ENCODE results near the gene ZNF507.
A peak's percentile ranks its signal among the peaks of the same experiment; 100 is the strongest.
"Not testable (repeated sequence)": the region's sequence is repeated elsewhere in the genome, so short reads cannot be mapped to it uniquely, and the experiment has no call there.

The ZNF507 gene

DNA sequence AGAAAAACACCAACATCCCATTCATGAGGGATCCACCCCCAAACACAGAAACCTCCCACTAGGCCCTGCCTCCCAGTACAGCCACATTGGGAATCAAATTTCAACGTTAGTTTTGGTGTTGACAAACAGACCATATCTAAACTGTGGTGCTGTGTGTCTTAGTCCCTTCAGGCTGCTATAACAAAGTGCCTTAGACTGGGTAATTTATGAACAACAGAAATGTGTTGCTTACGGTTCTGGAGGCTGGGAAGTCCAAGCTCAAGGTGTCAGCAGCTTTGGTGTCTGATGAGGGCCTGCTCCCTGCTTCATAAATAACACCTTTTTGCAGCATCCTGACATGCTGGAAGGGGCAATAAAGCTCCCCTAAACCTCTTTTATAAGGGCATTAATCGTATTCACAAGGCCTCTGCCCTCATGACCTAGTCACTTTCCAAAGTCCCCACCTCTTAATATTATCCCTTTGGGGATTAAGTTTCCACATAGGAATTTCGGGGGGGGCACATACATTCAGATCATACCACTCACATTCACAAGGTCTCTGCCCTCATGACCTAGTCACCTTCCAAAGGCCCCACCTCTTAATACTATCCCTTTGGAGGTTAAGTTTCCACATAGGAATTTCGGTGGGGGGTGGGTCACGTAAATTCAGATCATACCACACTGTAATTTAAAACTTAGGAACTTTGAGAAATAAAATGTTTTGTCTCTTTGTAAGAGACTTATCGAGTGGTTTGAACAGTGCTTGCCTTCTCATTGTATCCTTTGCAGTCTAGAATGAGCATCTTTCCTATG, 27.5 kb downstream of the ZNF507 start:
- DNase-seq, result no peak

DNA sequence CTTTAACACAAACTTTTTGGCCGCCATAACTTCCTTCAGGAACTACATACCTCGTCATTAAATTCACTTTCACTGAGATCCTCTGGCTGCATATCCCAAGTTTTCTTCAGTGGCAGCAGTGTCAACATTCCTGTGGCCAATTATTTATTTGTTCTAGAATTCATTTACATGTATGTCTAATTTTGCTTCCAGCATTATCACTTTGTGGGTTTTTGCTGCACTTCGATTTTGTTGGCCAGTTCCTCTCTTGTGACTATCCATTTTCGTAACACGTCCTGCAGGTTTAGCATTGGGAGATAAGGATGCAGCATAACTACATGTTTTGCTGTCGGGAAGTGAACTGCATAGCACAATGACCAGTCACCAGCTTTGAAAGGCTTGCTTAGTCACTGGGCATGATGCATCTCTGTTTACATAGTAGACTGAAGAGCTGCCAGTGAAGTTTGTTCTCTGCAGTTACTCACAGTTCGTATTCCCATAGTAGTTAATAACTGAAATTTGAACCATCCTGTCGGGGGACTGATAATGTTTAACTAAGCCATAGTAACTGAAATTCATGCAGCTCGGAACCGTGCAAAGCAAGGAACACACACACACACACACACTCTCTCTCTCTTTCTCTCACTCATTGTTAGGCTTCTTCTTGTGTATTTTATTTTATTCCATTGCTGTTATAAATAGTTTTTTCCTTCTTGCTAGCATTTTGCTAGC, 28.3 kb downstream of the ZNF507 start:
- no peak for DNase-seq

DNA sequence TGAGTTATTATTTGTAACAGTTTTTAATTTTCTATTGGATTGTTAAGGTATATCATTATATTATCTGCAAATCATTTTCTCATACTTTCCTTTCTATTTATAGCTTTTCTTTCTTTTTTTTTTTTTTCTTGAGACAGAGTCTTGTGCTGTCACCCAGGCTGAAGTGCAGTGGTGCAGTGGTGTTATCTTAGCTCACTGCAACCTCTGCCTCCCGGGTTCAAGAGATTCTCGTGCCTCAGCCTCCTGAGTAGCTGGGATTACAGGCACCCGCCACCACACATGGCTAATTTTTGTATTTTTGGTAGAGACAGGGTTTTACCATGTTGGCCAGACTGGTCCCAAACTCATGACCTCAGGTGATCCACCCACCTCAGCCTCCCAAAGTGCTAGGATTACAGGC, 29.0 kb downstream of the ZNF507 start:
- DNase-seq, result not testable (repeated sequence)

DNA sequence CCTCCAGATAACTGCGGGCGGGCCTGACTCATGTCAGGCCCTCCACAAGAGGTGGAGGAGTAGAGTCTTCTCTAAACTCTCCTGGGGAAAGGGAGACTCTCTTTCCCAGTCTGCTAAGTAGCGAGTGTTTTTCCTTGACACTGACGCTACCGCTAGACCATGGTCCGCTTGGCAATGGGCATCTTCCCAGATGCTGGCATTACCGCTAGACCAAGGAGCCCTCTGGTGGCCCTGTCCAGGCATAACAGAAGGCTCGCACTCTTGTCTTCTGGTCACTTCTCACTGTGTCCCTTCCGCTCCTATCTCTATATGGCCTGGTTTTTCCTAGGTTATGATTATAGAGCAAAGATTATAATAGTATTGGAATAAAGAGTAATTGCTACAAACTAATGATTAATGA, 31.7 kb downstream of the ZNF507 start:
- DNase-seq, result not testable (repeated sequence)

DNA sequence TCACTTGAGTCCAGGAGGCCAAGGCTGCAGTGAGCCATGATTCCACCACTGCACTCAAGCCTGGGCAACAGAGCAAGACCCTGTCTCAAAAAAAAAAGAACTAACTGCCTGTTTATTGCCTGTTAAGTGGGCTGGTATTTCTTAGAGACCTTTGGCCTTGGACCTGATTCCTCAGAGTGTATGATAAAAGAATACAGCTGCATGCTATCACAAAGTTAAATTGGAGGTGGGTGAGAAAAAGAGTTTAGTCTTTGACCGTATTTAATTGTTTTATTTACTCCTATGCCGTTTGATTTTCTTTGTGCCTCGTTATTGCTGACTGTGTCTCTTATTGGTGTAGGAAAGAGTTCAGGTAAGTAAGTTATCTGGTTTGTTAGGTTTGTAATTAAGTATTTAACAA, 34.9 kb downstream of the ZNF507 start:
- DNase-seq, result no peak

DNA sequence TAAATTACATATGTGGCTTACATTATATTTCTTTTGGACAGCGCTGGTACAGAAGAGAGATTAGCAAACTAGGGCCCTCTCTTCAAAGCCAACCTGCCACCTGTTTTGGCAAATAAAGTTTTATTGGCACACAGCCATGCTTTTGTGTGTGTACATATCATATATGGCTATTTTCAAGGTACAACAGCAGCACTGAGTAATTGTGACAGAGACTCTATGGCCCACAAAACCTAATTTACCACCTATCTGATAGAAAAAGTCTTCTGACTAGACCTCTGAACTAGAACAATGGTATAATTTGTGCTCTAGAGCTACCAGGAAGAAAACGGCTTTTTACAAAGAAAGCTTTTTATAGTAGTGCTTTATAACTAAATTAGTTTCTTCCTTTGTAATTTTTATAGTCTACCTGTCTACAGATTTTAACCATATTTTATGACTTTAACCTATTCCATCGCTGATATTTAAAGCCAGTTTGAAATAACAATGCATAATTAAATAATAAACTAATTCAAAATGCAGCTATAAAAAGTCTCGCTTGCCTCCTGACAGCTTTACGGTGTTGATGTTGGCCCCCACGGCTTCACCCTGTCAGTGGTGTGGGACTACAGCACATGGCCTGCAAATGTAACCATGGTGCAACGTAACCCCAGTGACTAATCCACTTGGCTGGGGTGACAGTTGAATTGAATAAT, 42.4 kb downstream of the ZNF507 start:
- no peak for DNase-seq

DNA sequence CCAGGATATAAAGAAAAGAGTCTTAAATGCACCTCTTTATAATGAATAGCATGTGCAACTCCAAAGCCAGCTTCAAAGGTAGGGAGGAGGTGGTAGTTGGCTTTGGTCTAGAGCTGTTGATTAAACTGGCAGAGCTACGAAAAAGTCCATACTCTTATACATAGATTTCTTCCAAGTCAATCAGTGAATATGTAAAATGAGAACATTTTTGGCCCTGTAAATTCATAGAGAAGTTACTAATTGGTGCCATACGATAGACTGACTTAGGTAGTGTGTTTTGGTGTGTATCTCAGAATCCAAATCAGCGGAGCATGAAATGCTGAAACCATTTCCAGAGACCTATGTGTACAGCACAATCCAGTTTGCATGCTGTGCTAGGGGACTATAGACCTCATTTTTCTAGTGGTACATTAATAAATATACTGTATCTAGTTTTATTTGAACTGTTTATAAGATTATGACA, 43.0 kb downstream of the ZNF507 start:
- no peak for DNase-seq

DNA sequence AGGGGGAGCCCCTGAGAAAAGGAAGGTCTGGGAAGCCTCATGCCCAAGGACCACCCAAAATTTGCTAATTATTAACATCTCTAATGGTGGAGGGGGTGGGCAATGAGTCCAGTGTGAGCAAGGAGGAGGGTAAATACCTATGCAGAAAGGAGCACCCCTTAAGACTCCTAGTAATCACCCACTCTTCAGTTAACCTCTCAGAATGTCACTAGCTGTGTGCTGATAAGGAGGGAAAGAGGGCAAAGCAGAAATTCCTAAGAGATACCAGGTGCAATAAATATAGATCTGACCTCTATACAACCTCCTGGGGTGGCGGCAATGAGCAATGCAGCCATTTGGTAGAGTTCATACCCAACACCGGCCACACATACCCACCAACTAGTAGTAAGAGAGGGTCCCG, 47.5 kb downstream of the ZNF507 start:
- DNase-seq, result no peak

DNA sequence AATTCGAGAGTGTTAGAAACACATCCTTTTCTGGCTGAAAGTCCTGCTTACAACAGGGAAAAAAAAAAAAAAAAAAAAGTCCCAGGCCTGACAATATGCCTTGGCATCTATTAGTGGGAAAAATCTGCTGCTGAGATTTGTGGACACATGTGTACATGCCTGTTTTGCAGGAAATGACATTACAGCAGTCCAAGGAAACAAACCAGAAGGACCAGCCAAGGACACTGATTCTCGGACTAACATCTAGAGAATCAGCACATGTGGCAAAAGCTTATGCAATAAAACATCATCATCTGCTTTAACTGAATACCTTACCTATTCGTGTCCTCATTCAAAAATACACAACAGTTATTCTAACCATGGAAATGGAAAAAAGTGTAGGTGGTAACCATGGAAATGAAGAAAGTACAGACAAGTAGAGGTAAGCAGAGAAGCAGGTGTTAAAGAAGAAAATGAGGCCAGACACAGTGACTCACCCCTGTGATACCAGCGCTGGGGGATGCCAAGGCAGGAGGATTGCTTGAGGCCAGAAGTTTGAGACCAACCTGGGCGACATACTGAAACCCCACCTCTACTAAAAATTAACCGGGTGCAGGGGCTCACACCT, 50.7 kb downstream of the ZNF507 start:
- DNase-seq, result no peak

DNA sequence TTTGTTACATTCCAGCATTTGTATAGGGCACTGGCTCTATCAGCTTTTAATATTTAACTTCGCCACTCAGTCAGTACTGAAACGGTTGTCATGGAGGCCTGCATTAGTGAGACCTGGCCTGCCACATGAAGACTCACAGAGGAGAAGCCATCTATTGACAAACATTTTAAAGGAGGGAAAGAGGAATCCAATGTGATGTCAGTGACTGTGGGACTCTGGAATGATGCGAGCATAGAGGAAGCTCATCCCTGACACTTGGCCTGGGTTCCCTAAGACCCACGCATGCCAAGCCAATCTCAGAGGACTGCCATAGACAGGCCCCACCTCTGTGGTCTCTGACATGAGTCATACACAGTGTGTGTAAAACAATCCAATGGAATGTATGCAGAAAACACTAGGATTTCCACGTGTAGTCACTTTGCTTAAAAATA, 52.3 kb downstream of the ZNF507 start:
- no peak for DNase-seq

DNA sequence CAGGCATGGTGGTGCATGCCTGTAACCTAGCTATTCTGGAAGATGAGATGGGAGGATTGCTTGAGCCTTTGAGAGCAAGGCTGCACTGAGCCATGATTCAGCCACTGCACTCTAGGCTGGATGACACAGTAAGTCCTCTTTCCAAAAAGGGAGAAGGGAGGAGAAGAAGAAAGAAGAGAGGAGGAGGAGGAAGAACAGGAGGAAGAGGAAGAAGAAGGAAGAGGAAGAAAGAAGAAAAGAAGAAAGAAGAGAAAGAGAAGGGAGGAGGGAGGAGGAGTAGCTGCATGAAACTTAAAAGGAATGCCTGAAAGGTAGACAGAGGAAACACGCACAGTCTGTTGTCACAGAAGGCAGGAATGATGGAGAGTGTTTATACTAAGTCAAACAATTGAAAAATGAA, 56.6 kb downstream of the ZNF507 start:
- DNase-seq, result no peak

DNA sequence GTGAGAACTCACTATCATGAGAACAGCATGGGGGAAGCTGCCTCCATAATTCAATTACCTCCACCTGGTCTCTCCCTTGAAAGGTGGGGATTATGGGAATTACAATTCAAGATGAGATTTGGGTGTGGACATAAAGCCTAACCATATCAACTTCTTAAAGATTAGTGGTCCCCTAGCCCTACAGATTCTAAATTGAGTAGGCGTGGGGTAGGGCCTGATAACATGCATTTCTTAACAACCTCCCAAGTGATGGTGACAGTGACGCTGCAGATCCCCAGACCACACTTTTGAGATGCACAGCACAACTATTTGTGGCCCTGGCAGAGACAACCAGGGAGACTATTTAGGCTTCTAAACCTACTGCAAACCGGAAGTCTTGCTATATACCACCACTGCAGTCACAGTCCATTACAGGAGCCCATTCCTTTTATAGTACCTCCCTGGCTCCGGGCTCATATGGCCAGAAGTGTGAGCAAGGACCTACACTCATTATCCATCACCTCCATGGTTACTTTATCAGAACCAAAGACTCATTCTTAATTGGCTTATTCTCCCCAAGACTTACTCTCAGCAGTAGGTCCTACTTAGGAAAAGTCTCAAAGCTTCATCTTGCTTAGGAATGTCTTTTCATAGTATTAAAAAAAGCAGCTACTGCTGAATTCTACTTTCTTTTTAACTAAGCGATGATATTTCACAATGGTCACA, 58.0 kb downstream of the ZNF507 start:
- no peak for DNase-seq

DNA sequence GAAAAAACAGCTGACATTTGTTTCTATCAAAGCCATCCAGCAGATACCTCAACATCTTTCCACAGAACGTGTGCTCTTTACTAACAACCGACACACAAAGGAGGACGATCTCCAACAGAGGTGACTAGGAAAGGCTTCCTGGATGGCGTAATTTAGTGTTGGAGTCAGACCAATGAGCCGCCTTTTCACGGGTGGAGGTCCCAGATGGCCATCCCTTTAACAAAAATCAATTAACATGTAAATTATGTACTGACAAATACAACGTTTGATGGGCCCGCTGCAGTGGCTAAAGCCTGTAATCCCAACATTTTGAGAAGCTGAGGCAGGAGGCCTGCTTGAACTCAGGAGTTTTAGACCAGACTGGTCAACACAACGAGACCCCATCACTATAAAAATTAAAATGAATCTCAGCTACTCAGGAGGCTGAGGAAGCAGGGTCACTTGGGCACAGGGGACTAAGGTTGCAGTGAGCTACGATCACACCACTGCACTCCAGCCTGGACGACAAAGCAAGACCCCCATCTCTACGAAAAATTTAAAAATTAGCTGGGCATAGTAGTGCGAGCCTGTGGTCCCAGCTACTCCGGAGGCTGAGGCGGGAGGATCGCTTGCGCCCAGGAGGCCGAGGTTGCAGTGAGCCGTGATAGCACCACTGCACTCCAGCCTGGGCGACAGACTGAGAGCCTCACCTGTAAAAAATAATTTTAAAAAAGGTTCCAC, 59.0 kb downstream of the ZNF507 start:
- DNase-seq, result no peak

DNA sequence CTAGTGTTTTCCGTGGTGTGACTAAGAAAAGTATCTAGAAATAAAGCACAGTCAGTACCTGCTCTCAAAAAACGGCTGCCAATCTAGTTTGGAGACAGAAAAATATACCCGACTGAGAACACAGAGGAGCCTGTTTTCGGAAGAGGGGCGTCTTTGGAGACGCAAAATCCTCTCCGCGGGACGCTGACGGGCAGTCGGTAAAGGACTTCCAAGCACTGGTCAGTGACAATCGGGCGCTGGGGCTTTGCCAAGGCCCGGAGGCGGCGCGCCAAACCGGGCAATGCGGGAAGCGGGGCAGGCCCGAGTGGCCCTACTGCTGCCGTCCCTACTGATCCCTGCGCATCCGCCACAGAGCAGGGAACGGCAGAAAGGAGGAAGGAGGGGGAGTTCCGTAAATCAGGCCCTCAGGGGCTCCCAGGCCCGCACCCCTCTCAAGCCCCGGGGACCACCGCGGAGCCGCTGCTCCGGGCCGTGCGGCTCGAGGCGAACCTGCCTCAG, 59.6 kb downstream of the ZNF507 start:
- no peak for DNase-seq

DNA sequence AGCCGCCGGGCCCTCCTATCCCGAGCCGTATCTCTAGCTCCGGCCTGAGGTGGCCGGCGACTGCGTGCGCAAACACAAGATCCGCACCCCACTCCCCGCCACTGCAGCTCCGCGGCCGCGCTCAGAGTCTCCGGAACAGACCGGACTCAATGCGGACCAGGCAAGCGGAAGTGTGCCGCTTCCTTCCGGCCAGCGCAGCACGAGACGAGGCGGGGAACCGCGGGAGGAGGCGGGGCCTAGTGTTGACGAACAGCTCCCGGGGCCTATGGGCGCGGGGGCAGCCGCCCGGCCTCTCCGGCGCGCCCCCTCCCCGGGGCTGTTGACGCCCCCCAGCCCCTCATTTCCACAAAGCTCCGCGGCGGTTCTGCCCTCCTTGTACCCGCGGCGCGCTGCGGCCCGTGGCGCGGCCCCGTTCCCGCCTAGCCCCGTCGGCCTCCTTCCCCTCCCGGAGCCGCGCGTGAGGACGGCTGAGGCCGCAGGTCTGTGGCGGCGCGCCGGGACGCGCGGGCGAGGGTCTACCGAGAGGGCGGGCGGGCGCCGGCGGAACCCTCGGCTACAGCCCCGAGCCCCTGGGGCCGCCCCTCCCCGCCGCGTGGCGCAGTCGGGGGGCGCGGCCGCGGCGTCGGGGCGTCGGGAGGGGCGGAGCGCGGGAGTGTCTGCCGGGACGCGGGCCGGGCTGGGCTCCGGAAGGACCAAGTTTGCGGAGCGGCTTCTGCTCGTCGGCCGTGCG, 60.2 kb downstream of the ZNF507 start, which contains the start of gene DPY19L3:
TSS of gene DPY19L3 (plus strand) at position 340 of the 730 bp plus-strand sequence. CDS start 2,484 bp downstream, outside the sequence.
- peak; percentile 60 for DNase-seq

DNA sequence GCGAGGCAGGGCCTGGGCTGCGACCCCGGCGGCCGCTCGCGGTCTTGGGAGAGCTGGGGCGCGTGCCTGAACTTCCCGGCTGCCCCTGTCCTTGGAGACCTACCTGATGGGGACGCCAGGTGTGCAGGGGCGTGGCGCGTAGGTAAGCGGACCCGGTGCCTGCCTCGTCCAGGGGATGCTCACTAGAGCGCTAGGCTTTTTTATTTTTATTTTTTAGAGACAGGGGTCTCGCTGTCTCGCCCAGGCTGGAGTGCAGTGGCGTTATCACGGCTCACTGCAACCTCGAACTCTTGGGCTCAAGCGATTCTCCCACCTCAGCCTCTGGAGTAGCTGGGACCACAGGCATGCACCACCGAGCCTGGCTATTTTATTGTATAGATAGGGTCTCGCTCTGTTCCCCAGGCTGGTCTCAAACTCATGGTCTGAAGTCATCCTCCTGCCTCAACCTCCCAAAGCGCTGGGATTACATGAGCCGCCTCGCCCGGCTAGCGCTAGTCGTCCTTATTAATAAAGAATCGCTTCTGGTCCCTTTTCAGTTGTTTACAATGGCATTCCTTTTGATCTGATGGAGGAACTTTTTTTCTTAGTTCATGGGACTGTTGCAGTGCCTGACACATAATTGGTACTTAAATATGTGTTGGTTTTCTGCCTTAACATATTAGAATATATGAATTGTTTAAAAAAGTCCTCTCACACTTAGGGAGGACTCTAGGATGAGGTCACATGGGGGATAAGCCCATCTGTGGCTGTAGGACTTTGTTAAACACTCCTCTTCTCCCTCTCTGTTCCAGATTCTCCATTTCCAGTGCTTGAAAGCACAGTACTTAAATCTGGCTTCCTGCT, 61.0 kb downstream of the ZNF507 start:
- no peak for DNase-seq

DNA sequence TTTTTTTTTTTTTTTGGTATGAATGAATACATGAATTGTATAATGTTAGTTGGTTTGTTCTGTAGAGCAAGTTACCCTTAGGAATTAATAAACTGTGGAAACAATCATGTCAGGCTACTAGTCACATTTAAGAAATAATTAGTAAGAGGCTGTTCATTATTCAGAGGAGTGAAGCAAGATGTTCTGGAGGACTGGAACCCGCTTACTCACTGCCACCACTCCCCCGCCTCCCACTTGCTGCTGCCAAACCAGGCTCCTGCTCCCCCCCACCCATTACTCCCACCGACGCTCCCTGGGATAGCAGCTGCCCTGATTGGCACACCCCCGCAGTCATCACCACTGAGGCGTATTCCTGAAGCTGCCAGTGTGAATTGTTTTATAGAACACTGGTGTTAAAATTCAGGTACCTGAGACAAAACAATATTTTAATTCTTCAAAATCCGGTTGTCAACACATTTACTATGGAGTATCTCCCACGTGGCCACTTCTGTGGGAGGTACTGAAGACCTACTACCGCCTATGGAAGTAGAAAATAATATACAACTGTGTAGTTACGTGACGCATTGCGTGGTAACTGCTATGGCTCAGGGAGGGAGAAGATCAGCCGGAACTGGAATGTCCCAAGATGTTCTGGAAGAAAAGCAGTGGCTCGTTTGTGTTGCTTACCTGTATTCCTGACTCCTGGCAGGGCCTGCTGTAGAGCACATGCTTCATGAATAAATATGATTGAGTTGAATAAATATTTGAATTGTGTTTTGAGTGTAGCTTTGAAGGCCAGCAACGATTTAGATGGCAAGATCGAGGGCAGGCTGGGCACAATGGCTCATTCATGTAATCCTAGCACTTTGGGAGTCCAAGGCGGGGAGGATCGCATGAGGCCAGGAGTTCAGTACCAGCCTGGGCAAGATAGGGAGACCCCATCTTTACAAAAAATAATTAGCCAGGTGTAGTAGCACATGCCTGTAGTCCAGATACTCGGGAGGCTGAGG, 61.9 kb downstream of the ZNF507 start:
- no peak for DNase-seq

DNA sequence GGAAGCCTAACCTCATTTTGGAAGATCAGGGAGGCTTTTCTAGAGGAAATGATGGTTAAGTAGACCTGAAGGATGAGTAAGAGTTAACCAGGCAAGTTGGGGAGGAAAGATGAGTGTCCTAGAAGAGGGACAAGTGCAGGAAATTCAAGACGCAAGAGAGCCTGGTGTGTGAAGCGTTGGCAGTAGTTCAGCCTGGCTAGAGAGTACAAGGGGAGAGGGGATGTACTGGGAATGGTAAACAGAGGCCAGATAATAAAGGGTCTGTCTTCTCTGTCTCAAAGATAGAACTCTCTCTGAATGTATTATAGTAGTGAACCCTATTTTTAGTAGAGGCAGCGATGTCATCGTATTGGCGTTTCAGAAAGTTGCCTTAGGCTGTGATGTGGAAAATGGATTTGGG, 69.8 kb downstream of the ZNF507 start:
- no peak for DNase-seq

DNA sequence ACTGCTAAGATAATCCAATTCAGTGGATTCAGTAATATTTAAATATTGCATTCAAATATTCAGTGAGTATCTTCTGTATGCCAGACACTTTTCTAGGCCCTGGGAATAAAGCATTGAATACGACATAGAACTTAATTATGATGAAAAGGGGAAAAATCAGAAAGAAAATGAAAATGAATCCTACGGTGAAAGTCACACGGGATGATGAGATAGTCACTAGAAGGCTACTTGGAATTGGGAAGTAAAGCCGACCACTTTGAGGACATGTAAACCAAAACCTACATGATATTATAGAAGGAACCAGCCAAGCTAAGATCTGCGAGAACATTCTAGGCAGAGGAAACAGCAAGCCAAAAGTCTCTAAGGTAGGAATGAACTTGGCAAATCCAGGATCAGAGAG, 70.3 kb downstream of the ZNF507 start:
- no peak for DNase-seq
